ENCODE data around the gene FOXL1. TPM values are rescaled to one million over a fixed set of nuclear protein-coding genes. Genes with fewer than 3 reads are reported as not detected.

The FOXL1 gene
- total RNA-seq, 1 donor from 2014 or later, result 0.98 TPM

DNA sequence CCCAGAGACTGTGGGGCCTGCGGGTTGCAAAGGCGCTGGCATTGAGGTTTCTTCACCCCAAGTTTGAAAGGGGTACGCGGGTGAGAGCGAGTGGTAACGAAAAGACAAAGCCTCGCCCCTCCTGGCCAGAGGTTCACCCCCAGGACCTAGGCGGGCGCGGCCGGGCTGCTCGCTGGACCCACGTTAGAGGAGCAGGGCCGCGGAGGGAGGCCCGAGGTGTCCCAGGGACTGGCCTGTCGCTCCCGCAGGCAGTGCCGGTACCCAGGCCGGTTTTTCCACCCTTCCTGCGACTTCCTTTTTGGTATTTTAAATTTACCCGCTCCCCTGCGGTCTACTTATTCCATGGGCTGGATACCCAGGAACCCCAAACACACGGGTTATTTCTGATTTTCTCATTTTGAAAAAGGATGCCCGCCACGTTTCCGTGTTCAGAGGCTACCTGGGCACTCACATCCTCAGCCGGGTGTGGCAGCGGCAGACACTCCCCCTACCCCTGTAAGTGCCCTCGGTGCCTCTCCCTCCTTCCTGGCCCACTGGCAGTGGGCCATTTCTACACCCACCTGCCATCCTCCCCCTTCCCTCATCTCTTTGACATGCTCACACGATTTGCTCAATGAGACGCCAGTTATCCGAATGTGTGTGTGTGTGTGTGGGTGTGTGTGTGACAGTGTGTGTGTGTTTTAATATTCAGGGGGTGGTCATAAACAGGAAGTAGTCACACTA, 1.6 kb upstream of the FOXL1 start:
- H3K9me3 ChIP-seq, result no peaks in the 10 kb centered on the region
- DNase-seq (ENCODE audit: extremely low spot score in 2 of 2), result no peak
- TF ChIP-seq, protein P1, sequence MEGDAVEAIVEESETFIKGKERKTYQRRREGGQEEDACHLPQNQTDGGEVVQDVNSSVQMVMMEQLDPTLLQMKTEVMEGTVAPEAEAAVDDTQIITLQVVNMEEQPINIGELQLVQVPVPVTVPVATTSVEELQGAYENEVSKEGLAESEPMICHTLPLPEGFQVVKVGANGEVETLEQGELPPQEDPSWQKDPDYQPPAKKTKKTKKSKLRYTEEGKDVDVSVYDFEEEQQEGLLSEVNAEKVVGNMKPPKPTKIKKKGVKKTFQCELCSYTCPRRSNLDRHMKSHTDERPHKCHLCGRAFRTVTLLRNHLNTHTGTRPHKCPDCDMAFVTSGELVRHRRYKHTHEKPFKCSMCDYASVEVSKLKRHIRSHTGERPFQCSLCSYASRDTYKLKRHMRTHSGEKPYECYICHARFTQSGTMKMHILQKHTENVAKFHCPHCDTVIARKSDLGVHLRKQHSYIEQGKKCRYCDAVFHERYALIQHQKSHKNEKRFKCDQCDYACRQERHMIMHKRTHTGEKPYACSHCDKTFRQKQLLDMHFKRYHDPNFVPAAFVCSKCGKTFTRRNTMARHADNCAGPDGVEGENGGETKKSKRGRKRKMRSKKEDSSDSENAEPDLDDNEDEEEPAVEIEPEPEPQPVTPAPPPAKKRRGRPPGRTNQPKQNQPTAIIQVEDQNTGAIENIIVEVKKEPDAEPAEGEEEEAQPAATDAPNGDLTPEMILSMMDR (IDR thresholded peaks at IDR 0.05), result no peak
- TF ChIP-seq POLR2AphosphoS5 (IDR thresholded peaks at IDR 0.05; ENCODE audit: insufficient read depth in 1 of 2, low read depth in 1 of 2) (no peak), POLR2A (IDR thresholded peaks at IDR 0.05) (no peak)
- peak overlapping the region; percentile 42 for H3K27ac ChIP-seq
- H3K4me3 ChIP-seq, result peak overlapping the region; percentile 33
- H3K27me3 ChIP-seq, result peaks cover 3% of the 10 kb centered on the region
- peaks cover 14% of the 10 kb centered on the region for H3K4me1 ChIP-seq
- no peaks in the 10 kb centered on the region for H3K36me3 ChIP-seq
- intact Hi-C loops (cut with DNase I), result no loop called here

DNA sequence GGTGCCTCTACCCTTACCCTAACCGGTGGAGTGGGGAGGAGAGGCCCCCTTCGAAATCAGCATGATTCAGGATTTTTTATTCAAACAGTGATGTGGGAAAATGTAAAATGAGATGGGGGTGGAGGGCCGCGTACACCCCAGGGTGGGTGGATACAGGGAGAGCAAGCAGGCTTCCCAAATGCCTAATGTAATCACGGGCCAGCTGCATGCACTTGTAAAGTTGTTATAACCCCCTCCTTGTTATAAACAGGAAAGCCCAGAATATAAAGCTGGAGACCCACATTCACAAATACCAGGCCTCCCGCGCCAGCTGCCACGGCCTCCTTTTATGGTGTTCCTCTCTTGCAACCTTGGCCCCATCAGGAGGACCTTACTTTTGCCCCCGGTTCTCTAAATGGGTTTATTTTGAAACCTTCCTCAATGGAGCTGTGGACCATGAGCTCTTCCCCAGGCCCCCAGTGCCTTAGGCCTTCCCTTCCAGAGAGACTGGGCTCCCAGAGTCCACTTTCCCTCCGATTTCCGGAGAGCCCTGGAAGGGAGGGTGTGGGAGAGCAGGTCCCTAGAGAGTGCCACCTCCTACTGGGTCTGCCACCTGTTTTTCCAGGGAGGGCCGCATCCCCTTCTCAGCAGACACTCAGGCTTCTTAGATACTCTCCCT, 906 bp upstream of the FOXL1 start:
- Histone ChIP-seq H3K4me3 (no peak overlapping the region), H3K9me3 (no peaks in the 10 kb centered on the region), H3K4me1 (peaks cover 14% of the 10 kb centered on the region), H3K27me3 (peaks cover 3% of the 10 kb centered on the region), H3K36me3 (no peaks in the 10 kb centered on the region), H3K27ac (peak overlapping the region; percentile 42)
- intact Hi-C loops (cut with DNase I), result no loop called here
- no peak for DNase-seq (ENCODE audit: extremely low spot score in 2 of 2)
- TF ChIP-seq POLR2A (IDR thresholded peaks at IDR 0.05) (no peak), POLR2AphosphoS5 (IDR thresholded peaks at IDR 0.05; ENCODE audit: insufficient read depth in 1 of 2, low read depth in 1 of 2) (no peak)
- TF ChIP-seq, protein P1 (IDR thresholded peaks at IDR 0.05), result no peak

DNA sequence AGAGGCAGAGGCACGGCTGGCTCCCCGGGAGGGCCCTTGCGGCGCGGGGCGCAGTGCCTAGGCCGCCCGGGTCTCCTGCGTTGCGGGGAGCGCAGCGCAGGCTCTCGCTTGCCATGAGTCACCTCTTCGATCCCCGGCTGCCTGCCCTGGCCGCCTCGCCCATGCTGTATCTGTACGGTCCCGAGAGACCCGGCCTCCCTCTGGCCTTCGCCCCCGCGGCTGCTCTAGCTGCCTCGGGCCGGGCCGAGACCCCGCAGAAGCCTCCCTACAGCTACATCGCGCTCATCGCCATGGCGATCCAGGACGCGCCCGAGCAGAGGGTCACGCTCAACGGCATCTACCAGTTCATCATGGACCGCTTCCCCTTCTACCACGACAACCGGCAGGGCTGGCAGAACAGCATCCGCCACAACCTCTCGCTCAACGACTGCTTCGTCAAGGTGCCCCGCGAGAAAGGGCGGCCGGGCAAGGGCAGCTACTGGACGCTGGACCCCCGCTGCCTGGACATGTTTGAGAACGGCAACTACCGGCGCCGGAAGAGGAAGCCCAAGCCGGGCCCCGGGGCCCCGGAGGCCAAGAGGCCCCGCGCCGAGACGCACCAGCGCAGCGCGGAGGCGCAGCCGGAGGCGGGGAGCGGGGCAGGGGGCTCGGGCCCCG, 390 bp downstream of the FOXL1 start:
- Histone ChIP-seq H3K27ac (no peak overlapping the region), H3K4me3 (peak overlapping the region in 1 of 2 donors; percentile 5), H3K27me3 (peaks cover 3% of the 10 kb centered on the region), H3K4me1 (peaks cover 14% of the 10 kb centered on the region), H3K9me3 (no peaks in the 10 kb centered on the region), H3K36me3 (no peaks in the 10 kb centered on the region)
- TF ChIP-seq POLR2A (IDR thresholded peaks at IDR 0.05) (no peak), POLR2AphosphoS5 (IDR thresholded peaks at IDR 0.05; ENCODE audit: insufficient read depth in 1 of 2, low read depth in 1 of 2) (no peak)
- TF ChIP-seq, protein P1 (IDR thresholded peaks at IDR 0.05), result no peak
- DNase-seq (ENCODE audit: extremely low spot score in 2 of 2), result no peak
- intact Hi-C loops (cut with DNase I), result no loop called here

DNA sequence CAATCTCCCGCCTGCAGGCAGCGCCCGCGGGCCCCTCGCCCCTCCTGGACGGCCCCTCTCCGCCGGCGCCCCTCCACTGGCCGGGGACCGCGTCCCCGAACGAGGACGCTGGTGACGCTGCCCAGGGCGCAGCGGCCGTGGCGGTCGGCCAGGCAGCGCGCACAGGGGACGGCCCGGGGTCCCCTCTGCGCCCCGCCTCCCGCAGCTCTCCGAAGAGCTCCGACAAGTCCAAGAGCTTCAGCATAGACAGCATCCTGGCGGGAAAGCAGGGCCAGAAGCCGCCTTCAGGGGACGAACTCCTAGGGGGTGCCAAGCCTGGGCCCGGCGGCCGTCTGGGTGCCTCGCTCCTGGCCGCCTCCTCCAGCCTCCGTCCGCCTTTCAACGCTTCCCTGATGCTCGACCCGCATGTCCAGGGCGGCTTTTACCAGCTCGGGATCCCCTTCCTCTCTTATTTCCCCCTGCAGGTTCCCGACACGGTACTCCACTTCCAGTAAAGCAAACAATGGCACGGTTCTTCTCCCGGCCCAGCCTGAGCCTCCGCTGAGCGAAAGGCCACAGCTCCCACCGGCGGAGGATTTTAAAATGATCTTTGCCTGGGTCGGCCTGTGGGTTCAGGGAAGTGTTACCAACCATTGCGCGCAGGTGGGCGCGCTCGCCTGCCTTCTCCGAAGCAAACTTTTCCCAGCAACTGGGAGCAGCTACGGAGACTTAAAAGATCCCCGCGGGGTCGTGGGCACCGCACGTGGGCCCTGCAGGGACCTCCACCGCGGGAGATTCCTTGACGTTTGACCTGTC, 1.1 kb downstream of the FOXL1 start:
- intact Hi-C loops (cut with DNase I), result no loop called here
- Histone ChIP-seq H3K9me3 (no peaks in the 10 kb centered on the region), H3K27me3 (peaks cover 3% of the 10 kb centered on the region), H3K4me3 (peak overlapping the region in 1 of 2 donors; percentile 5), H3K36me3 (no peaks in the 10 kb centered on the region), H3K4me1 (peaks cover 14% of the 10 kb centered on the region), H3K27ac (no peak overlapping the region)
- no peak for DNase-seq (ENCODE audit: extremely low spot score in 2 of 2)
- TF ChIP-seq POLR2AphosphoS5 (IDR thresholded peaks at IDR 0.05; ENCODE audit: insufficient read depth in 1 of 2, low read depth in 1 of 2) (no peak), POLR2A (IDR thresholded peaks at IDR 0.05) (no peak)
- TF ChIP-seq, protein P1 (IDR thresholded peaks at IDR 0.05), result no peak
